SK-N-SH treated with all-trans-retinoic acid at 6 μM for 48 hours (cell line): ENCODE measurements around the gene EHD4.

Experiments used
- ARNTL ChIP-seq: fragments of 450-650 bp; formaldehyde crosslinking; IDR thresholded peaks from 2 replicates; pipeline ENCODE4 v1.5.0; 2020; ENCODE audit warnings: low read depth, mild to moderate bottlenecking, moderate library complexity, borderline replicate concordance
- GLIS3 ChIP-seq: fragments of 250-450 bp; sonication (Bioruptor Pico); IDR thresholded peaks from 2 replicates; pipeline ENCODE4 v1.5.0; 2020; ENCODE audit warnings: mild to moderate bottlenecking, moderate library complexity
- POU6F1 ChIP-seq: fragments of 250-450 bp; sonication (Bioruptor Pico); IDR thresholded peaks from 2 replicates; pipeline ENCODE4 v1.8.0; 2021; ENCODE audit warnings: low read depth, mild to moderate bottlenecking, moderate library complexity, borderline replicate concordance
- RARB ChIP-seq: fragments of 250-450 bp; sonication (Bioruptor Pico); IDR thresholded peaks from 2 replicates; pipeline ENCODE4 v1.8.0; 2021; ENCODE audit warnings: mild to moderate bottlenecking, moderate library complexity
- TSHZ2 ChIP-seq: fragments of 250-450 bp; sonication (Bioruptor Pico); IDR thresholded peaks from 2 replicates; pipeline ENCODE4 v1.5.0; 2020; ENCODE audit warnings: mild to moderate bottlenecking, moderate library complexity
- ZFP3 ChIP-seq: fragments of 250-450 bp; sonication (Bioruptor Pico); IDR thresholded peaks from 2 replicates; pipeline ENCODE4 v1.5.0; 2020; ENCODE audit warnings: mild to moderate bottlenecking, moderate library complexity
- ZFP30 ChIP-seq: fragments of 450-650 bp; formaldehyde crosslinking; IDR thresholded peaks from 2 replicates; pipeline ENCODE4 v1.5.0; 2022; ENCODE audit warnings: mild to moderate bottlenecking, moderate library complexity
- TF ChIP-seq, protein P1 (sequence below): fragments of 250-450 bp; sonication (Bioruptor Pico); IDR thresholded peaks from 2 replicates; pipeline ENCODE4 v1.8.0; 2020; ENCODE audit warnings: mild to moderate bottlenecking, moderate library complexity, borderline replicate concordance
- TF ChIP-seq, protein P2 (sequence below): fragments of 250-450 bp; sonication (Bioruptor Pico); IDR thresholded peaks from 2 replicates; pipeline ENCODE4 v1.5.1; 2021; ENCODE audit warnings: mild to moderate bottlenecking, moderate library complexity

DNA sequence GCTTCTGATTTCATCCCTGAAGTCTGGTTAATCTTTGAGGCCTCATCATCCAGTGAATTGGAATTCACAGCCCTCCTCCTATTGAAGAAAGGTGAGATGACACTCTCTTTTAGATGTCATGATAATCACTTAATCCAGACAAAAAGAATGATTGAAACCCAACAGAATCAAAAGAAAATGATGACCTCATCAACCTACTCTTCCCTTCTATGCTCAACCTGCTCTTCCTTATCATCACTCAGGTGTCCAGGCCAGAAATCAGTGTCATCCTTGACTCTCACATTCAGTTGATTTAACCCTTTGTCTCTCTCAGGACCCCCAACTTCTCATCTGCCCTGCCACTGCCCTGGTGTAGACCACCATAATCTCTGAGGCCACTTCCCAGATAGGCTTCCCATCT lies 36.7 kb upstream of the EHD4 start:
- TF ChIP-seq ZFP30 (no peak), TSHZ2 (CRISPR knock-in tag) (no peak), ARNTL (CRISPR knock-in tag) (no peak), ZFP3 (CRISPR knock-in tag) (no peak), GLIS3 (CRISPR knock-in tag) (no peak), RARB (CRISPR knock-in tag) (no peak), POU6F1 (CRISPR knock-in tag) (no peak)
- TF ChIP-seq, protein P1, sequence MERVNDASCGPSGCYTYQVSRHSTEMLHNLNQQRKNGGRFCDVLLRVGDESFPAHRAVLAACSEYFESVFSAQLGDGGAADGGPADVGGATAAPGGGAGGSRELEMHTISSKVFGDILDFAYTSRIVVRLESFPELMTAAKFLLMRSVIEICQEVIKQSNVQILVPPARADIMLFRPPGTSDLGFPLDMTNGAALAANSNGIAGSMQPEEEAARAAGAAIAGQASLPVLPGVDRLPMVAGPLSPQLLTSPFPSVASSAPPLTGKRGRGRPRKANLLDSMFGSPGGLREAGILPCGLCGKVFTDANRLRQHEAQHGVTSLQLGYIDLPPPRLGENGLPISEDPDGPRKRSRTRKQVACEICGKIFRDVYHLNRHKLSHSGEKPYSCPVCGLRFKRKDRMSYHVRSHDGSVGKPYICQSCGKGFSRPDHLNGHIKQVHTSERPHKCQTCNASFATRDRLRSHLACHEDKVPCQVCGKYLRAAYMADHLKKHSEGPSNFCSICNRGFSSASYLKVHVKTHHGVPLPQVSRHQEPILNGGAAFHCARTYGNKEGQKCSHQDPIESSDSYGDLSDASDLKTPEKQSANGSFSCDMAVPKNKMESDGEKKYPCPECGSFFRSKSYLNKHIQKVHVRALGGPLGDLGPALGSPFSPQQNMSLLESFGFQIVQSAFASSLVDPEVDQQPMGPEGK, result no peak
- TF ChIP-seq, protein P2, sequence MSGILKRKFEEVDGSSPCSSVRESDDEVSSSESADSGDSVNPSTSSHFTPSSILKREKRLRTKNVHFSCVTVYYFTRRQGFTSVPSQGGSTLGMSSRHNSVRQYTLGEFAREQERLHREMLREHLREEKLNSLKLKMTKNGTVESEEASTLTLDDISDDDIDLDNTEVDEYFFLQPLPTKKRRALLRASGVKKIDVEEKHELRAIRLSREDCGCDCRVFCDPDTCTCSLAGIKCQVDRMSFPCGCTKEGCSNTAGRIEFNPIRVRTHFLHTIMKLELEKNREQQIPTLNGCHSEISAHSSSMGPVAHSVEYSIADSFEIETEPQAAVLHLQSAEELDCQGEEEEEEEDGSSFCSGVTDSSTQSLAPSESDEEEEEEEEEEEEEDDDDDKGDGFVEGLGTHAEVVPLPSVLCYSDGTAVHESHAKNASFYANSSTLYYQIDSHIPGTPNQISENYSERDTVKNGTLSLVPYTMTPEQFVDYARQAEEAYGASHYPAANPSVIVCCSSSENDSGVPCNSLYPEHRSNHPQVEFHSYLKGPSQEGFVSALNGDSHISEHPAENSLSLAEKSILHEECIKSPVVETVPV, result no peak
